Measurements from ENCODE around the gene PGAP3.
A peak's percentile ranks its signal among the peaks of the same experiment; 100 is the strongest.

PGAP3 gene

GRCh38 chr17:39671651-39672521 lies 16.0 kb downstream of the PGAP3 start:
- DNase-seq (ENCODE audit: low read depth): no peak

DNA sequence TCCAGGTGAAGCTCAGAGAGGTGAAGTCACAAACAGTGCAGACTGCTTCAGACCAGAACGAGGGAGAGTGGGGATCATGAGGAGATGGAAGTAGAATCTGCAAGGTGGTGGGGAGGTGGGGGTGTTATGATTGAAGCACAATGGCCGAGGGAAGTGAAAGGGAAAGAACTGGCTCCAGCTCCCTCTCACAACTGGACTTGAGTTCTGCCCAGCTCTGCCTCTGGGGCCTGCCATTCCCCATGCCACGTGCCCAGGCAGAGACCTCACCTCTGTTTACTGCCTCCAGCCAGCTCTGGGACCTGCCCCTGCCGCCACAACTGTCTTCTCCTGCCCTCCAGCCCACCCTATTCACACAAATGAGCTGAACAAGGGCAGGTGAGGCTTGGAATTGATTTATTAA lies 17.1 kb downstream of the PGAP3 start:
- DNase-seq (ENCODE audit: low read depth): no peak

GRCh38 chr17:39669897-39670735 lies 17.7 kb downstream of the PGAP3 start:
- DNase-seq (ENCODE audit: low read depth): no peak

DNA sequence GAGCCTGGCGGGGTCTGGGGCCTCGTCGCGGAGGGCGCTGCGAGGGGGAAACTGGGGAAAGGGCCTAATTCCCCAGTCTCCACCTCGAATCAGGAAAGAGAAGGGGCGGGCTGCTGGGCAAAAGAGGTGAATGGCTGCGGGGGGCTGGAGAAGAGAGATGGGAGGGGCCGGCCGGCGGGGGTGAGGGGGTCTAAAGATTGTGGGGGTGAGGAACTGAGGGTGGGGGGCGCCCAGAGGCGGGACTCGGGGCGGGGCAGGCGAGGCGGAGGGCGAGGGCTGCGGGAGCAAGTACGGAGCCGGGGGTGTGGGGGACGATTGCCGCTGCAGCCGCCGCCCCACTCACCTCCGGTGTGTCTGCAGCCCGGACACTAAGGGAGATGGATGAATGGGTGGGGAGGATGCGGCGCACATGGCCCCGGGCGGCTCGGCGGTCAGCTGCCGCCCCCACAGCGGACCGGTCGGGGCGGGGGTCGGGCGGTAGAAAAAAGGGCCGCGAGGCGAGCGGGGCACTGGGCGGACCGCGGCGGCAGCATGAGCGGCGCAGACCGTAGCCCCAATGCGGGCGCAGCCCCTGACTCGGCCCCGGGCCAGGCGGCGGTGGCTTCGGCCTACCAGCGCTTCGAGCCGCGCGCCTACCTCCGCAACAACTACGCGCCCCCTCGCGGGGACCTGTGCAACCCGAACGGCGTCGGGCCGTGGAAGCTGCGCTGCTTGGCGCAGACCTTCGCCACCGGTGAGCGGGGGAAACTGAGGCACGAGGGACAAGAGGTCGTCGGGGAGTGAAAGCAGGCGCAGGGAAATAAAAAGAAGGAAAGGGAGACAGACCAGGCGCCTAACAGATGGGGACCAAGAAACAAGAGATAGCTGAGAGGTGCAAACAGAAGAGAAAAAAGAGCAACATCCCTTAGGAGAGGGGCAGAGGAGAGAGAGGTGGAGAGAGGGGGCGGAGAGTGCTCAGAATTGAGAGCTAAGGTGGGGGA lies 19.6 kb downstream of the PGAP3 start, which contains the start of gene PNMT:
TSS of gene PNMT (plus strand) at position 509 of the 980 bp plus-strand sequence. CDS start at position 532, 23 bp downstream.
- peak; percentile 53 for DNase-seq (ENCODE audit: low read depth)

DNA sequence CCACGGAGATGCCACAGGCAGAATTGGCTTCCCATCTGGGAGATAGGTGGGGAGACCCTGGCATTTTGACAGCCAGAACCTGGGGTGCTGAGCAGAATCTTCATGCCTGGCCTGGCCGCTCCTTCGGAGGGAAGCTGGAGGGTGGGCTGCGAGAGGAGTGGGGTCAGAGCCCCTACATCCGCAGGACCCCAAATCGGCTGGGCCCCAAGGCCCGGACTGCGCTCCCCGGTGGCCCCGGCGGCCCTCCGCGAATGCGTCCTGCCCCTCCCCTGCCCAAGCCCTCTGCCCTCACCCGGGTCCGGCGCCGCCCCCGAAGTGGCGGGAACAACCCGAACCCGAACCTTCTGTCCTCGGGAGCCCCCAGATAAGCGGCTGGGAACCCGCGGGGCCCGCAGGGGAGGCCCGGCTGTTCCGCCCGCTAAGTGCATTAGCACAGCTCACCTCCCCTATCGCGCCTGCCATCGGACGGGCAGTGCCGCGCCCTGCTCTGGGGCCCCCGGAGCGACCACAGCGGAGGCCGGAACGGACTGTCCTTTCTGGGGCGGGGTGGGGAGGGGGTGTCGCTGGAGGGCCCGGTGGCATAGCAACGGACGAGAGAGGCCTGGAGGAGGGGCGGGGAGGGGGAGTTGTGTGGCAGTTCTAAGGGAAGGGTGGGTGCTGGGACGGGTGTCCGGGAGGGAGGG lies 20.5 kb downstream of the PGAP3 start:
- no peak for DNase-seq (ENCODE audit: low read depth)

GRCh38 chr17:39666601-39667261 lies 21.1 kb downstream of the PGAP3 start:
- no peak for DNase-seq (ENCODE audit: low read depth)

- no peak for DNase-seq (ENCODE audit: low read depth)
Observed at GRCh38 chr17:39666231-39666600, 21.6 kb downstream of the PGAP3 start.

DNA sequence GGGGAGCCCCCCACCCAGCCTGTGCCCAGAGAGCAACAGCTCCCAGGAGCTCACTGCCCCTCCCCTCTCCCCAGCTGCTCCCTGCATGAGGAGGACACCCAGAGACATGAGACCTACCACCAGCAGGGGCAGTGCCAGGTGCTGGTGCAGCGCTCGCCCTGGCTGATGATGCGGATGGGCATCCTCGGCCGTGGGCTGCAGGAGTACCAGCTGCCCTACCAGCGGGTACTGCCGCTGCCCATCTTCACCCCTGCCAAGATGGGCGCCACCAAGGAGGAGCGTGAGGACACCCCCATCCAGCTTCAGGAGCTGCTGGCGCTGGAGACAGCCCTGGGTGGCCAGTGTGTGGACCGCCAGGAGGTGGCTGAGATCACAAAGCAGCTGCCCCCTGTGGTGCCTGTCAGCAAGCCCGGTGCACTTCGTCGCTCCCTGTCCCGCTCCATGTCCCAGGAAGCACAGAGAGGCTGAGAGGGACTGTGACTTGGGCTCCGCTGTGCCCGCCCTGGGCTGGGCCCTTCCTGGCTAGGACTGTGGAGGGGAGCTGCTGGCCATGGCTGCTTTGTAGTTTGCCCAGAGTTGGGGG lies 22.1 kb downstream of the PGAP3 start:
- DNase-seq (ENCODE audit: low read depth): no peak

DNA sequence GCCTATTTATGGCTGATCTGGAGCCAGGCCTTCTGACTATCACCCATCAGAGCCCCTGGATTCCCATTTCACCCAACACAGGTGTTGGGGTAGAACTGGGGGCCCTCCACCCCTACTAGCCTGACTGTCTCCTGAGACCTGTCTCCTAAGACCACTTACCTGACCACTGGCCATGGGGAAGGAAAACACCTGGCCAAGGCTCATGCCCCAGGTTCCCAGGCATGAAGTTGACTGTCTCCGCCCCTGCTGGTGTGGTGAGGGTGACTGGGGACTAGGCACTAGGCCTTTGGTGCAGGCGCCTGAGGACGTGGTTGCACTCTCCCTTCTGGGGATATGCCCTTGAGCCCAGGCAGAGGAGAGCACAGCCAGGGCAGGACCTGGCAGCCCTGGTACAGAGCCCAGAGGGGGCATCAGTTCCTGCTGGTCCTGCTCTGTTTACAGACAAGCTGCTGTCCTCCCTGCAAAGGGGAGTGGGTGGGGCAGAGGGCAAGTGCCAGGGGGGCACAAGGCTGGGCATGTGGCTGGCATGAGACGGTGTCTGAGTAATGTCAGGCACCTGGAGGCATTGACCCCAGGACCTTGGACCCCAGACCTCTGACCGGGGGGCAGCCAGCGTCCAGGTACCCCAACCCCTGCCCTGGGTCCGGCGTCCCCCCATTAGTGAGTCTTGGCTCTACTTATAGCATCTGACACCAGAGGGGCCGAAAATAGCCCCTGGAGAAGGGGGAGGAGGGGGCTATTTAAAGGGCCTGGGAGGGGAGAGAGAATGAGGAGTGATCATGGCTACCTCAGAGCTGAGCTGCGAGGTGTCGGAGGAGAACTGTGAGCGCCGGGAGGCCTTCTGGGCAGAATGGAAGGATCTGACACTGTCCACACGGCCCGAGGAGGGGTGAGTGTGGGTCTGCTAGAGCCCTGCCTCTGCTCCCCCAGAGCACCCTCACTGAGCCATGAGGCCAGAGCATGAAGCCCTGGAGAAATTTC lies 23.0 kb downstream of the PGAP3 start, which contains the start of gene TCAP:
TSS of gene TCAP (plus strand) at position 769 of the 981 bp plus-strand sequence. CDS start at position 780, 11 bp downstream.
- no peak for DNase-seq (ENCODE audit: low read depth)

- no peak for DNase-seq (ENCODE audit: low read depth)
Observed at GRCh38 chr17:39663688-39664580, 23.9 kb downstream of the PGAP3 start.

DNA sequence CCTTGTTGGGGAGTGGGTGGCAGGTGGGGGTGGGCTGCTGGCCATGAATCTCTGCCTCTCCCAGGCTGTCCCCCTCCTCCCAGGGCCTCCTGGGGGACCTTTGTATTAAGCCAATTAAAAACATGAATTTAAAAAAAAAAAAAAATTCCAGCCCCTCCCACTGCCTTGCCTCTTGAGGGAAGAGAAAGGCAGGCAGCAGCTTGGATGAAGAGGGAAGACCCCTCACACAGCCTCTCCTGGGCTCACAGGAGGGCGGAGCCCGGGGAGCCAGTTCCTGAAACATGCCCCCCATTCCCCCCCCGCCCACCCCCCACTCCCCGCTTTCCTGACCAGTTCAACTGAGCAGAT lies 24.5 kb downstream of the PGAP3 start:
- DNase-seq (ENCODE audit: low read depth): no peak

- DNase-seq (ENCODE audit: low read depth): no peak
Observed at GRCh38 chr17:39662551-39663339, 25.1 kb downstream of the PGAP3 start.

GRCh38 chr17:39661744-39662541 lies 25.9 kb downstream of the PGAP3 start:
- no peak for DNase-seq (ENCODE audit: low read depth)

- DNase-seq (ENCODE audit: low read depth): no peak
Observed at GRCh38 chr17:39660397-39661385, 27.2 kb downstream of the PGAP3 start.

- no peak for DNase-seq (ENCODE audit: low read depth)
Observed at GRCh38 chr17:39660011-39660360, 27.9 kb downstream of the PGAP3 start.
